IMR-90 (cell line): Measurements from ENCODE around the gene ARSD. TPM values are rescaled to one million over a fixed set of nuclear protein-coding genes. Genes with fewer than 3 reads are reported as not detected.
"Not testable (repeated sequence)": the region's sequence is repeated elsewhere in the genome, so short reads cannot be mapped to it uniquely, and the experiment has no call there.

ENCODE experiments used
- ATAC-seq: fragments of 200-7000 bp; cut with Tn5 transposase; 2 replicates; pipeline ENCODE4 v1.9.1; 2020; ENCODE audit warnings: low read depth, mild to moderate bottlenecking, moderate library complexity
- BruUV-seq: library from RNA; stranded (reverse); fragments of 400-500 nt; replicated peaks from 2 replicates; lab custom pipeline; 2021; lab: Mats Ljungman, UMichigan
- CTCF ChIA-PET: fragments of 300-600 bp; formaldehyde crosslinking; extraction: SDS; loops from one replicate; lab custom pipeline; 2021; ENCODE audit warnings: antibody characterized with exemption; lab: Yijun Ruan, JAX
- POLR2A ChIA-PET: fragments of 300-600 bp; sonication (Branson Sonifier 250); formaldehyde crosslinking; loops from one replicate; lab custom pipeline; 2022; ENCODE audit warnings: antibody characterized with exemption; ENCODE audit not compliant: unreplicated experiment; lab: Charles Lee
- DNase-seq: peaks from one replicate; pipeline ENCODE4 v3.0.0; 2013
- H2AFZ ChIP-seq: replicated peaks from 2 replicates; pipeline ENCODE3; 2013; ENCODE audit warnings: low read length, mild to moderate bottlenecking; ENCODE audit not compliant: poor library complexity
- H2AK5ac ChIP-seq: 2 replicates; pipeline ENCODE4 v1.6.1; 2013; ENCODE audit warnings: low read depth, low read length, inconsistent platforms
- H2AK9ac ChIP-seq: replicated peaks from 2 replicates; pipeline ENCODE3; 2013; ENCODE audit warnings: mild to moderate bottlenecking, low read depth, low read length, moderate library complexity; ENCODE audit not compliant: poor library complexity
- H2BK120ac ChIP-seq: 2 replicates; pipeline ENCODE4 v1.6.1; 2013; ENCODE audit warnings: low read depth, low read length, inconsistent platforms
- H2BK15ac ChIP-seq: 3 replicates; pipeline ENCODE4 v1.6.1; 2013; ENCODE audit warnings: low read depth, low read length, inconsistent platforms
- H2BK20ac ChIP-seq: 2 replicates; pipeline ENCODE4 v1.6.1; 2013; ENCODE audit warnings: low read depth, mild to moderate bottlenecking, inconsistent platforms, low read length, moderate library complexity
- H2BK5ac ChIP-seq: 2 replicates; pipeline ENCODE4 v1.6.1; 2013; ENCODE audit warnings: mild to moderate bottlenecking, low read depth, low read length, inconsistent platforms; ENCODE audit not compliant: poor library complexity, severe bottlenecking
- H3K14ac ChIP-seq: replicated peaks from 2 replicates; pipeline ENCODE4 v1.6.1; 2013; ENCODE audit warnings: low read depth, low read length, inconsistent platforms
- H3K18ac ChIP-seq: 2 replicates; pipeline ENCODE4 v1.6.1; 2013; ENCODE audit warnings: low read depth, low read length, control low read depth
- H3K23ac ChIP-seq: 2 replicates; pipeline ENCODE4 v1.6.1; 2013; ENCODE audit warnings: low read depth, low read length, inconsistent platforms
- H3K27ac ChIP-seq: 2 replicates; pipeline ENCODE4 v1.5.1; 2013; ENCODE audit warnings: mild to moderate bottlenecking, control low read depth, low read length; ENCODE audit not compliant: insufficient read depth
- H3K27me3 ChIP-seq: 2 replicates; pipeline ENCODE4 v1.6.1; 2013; ENCODE audit warnings: low read length; ENCODE audit not compliant: control insufficient read depth, insufficient read depth
- H3K36me3 ChIP-seq: 2 replicates; pipeline ENCODE4 v1.6.1; 2013; ENCODE audit warnings: low read length, mixed read lengths; ENCODE audit not compliant: control insufficient read depth, insufficient read depth
- H3K4ac ChIP-seq: 2 replicates; pipeline ENCODE4 v1.6.1; 2013; ENCODE audit warnings: low read depth, low read length, inconsistent platforms
- H3K4me1 ChIP-seq: 2 replicates; pipeline ENCODE4 v1.6.1; 2013; ENCODE audit warnings: low read length, mixed read lengths; ENCODE audit not compliant: control insufficient read depth, insufficient read depth
- H3K4me2 ChIP-seq: 2 replicates; pipeline ENCODE4 v1.6.1; 2013; ENCODE audit warnings: low read depth, mild to moderate bottlenecking, control low read depth, low read length, moderate library complexity
- H3K4me3 ChIP-seq: 2 replicates; pipeline ENCODE4 v1.5.1; 2013; ENCODE audit warnings: low read depth, mild to moderate bottlenecking, control low read depth, low read length, moderate library complexity; ENCODE audit not compliant: insufficient read depth
- H3K56ac ChIP-seq: 2 replicates; pipeline ENCODE4 v1.6.1; 2013; ENCODE audit warnings: low read length, inconsistent platforms; ENCODE audit not compliant: insufficient read depth; ENCODE audit errors: extremely low read depth
- H3K79me1 ChIP-seq, 2 experiments: 2 replicates each; pipeline ENCODE4 v1.6.1; 2013; ENCODE audit warnings: low read length in 2 of 2, inconsistent platforms in 1 of 2, low read depth in 1 of 2
- H3K9ac ChIP-seq: 2 replicates; pipeline ENCODE4 v1.6.1; 2013; ENCODE audit warnings: low read depth, low read length, control low read depth
- H3K9me1 ChIP-seq: 2 replicates; pipeline ENCODE4 v1.6.1; 2013; ENCODE audit warnings: low read length, inconsistent platforms; ENCODE audit not compliant: insufficient read depth
- H3K9me3 ChIP-seq: 2 replicates; pipeline ENCODE4 v1.6.1; 2013; ENCODE audit warnings: low read length; ENCODE audit not compliant: control insufficient read depth, insufficient read depth
- H4K20me1 ChIP-seq: 2 replicates; pipeline ENCODE4 v1.6.1; 2013; ENCODE audit warnings: low read length, inconsistent platforms; ENCODE audit not compliant: insufficient read depth
- H4K5ac ChIP-seq: 2 replicates; pipeline ENCODE4 v1.6.1; 2013; ENCODE audit warnings: mild to moderate bottlenecking, low read depth, low read length, control low read depth
- H4K8ac ChIP-seq, 2 experiments: 2 replicates each; pipeline ENCODE4 v1.6.1; 2013; ENCODE audit warnings: low read depth in 2 of 2, low read length in 2 of 2, control low read depth in 1 of 2, inconsistent platforms in 1 of 2
- H4K91ac ChIP-seq: 2 replicates; pipeline ENCODE4 v1.6.1; 2013; ENCODE audit warnings: low read depth, low read length, inconsistent platforms; ENCODE audit not compliant: insufficient read depth
- POLR2A ChIP-seq: IDR thresholded peaks from 2 replicates; pipeline ENCODE4 v1.6.1; 2012; ENCODE audit warnings: mild to moderate bottlenecking, low read depth, low read length
- WGBS, 2 experiments: methylation state at CpG; one replicate each; pipeline versions ENCODE4 v1.1.5 to v1.1.7; 2013; ENCODE audit warnings: missing lambda C conversion rate in 2 of 2; ENCODE audit not compliant: insufficient read length in 1 of 2; ENCODE audit errors: extremely low coverage in 2 of 2; 5-methylcytosine and 5-hydroxymethylcytosine counted together
- dilution Hi-C: fragments of 300-500 bp; cut with HindIII; formaldehyde crosslinking; loops from one replicate; pipeline ENCODE4 v1.14.3; 2018; ENCODE audit warnings: low sequenced_read_pairs; ENCODE audit not compliant: unreplicated experiment
- in situ Hi-C: fragments of 300-500 bp; cut with MboI; formaldehyde crosslinking; loops from 3 replicates; pipeline ENCODE4 v1.14.3; 2019; ENCODE audit warnings: low sequenced_read_pairs, inconsistent platforms, mixed read lengths
- intact Hi-C: fragments of 100-400 bp; cut with micrococcal nuclease; formaldehyde crosslinking; loops from 2 replicates; pipeline ENCODE4 v1.10.0; 2022
- polyA plus RNA-seq, 3 experiments: library from polyadenylated mRNA; depleted of rRNA; stranded (reverse); fragments of >200 nt; gene quantifications; 2 replicates each; pipeline ENCODE4 v1.2.3, GENCODE V29; 2012; ENCODE audit warnings: low replicate concordance in 1 of 3
- total RNA-seq: library from RNA; depleted of rRNA; stranded (reverse); fragments of >200 nt; gene quantifications from 2 replicates; pipeline ENCODE4 v1.2.3, GENCODE V29; 2012
- TF ChIP-seq, protein P1 (sequence below): fragments of 150-350 bp; IDR thresholded peaks from 2 replicates; pipeline ENCODE4 v1.6.1; 2017; ENCODE audit warnings: mild to moderate bottlenecking, antibody characterized with exemption, low read length, low read depth

ARSD gene
- total and polyA plus RNA-seq, 2 of the 4 experiments (the other 2 are of a cell fraction): 5.1 to 6.3 TPM

DNA sequence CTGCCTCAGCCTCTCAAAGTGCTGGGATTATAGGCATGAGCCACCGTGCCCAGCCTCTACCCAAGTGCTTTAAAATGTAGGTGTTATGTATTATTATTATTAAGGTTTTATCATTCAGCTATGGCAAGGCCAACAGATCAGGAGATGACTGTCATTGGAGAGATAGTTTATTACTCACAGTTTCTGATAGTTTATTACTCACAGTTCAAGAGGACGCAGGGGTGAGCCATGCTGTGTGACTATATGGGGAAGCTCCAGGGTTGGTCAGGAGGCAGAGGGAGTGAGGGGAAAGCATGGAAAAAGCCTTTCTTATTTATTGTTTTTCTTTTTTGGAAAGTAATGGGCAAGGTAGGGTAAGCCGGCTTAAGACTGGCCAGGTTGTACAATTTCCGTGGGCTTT lies 25.4 kb upstream of the ARSD start:
- Histone ChIP-seq H2BK5ac (no peak overlapping the region), H2AK5ac (no peak overlapping the region), H2BK20ac (no peak overlapping the region), H2BK120ac (no peak overlapping the region), H3K4me2 (no peak overlapping the region), H2BK15ac (no peak overlapping the region), H3K9me1 (no peaks in the 10 kb centered on the region), H3K36me3 (no peaks in the 10 kb centered on the region), H3K14ac (no peak overlapping the region), H3K9me3 (no peaks in the 10 kb centered on the region; the same call in 1 of the 2 replicates), H3K27ac (no peak overlapping the region), H4K91ac (no peak overlapping the region), H4K5ac (no peak overlapping the region), H3K4me3 (no peak overlapping the region), H3K56ac (no peak overlapping the region), H3K4me1 (no peaks in the 10 kb centered on the region), H3K9ac (no peak overlapping the region), H3K23ac (no peak overlapping the region), H3K79me1 (no peaks in the 10 kb centered on the region), H2AK9ac (no peak overlapping the region), H4K8ac (no peak overlapping the region), H3K4ac (no peak overlapping the region), H2AFZ (no peak overlapping the region), H4K20me1 (no peaks in the 10 kb centered on the region), H3K18ac (no peak overlapping the region), H3K27me3 (no peaks in the 10 kb centered on the region)
- in situ Hi-C loops (no loop called here), intact Hi-C loops (no loop called here), dilution Hi-C loops (no loop called here)
- POLR2A ChIA-PET: no interaction called here
- WGBS, 2 experiments: no CpG with 5 or more reads among the region's 4 CpGs
- BruUV-seq: no TSS peak
- DNase-seq (no peak), ATAC-seq (no peak)
- TF ChIP-seq, protein P1, sequence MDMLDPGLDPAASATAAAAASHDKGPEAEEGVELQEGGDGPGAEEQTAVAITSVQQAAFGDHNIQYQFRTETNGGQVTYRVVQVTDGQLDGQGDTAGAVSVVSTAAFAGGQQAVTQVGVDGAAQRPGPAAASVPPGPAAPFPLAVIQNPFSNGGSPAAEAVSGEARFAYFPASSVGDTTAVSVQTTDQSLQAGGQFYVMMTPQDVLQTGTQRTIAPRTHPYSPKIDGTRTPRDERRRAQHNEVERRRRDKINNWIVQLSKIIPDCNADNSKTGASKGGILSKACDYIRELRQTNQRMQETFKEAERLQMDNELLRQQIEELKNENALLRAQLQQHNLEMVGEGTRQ: no peak
- no peak for TF ChIP-seq POLR2A
- CTCF ChIA-PET: no interaction called here

DNA sequence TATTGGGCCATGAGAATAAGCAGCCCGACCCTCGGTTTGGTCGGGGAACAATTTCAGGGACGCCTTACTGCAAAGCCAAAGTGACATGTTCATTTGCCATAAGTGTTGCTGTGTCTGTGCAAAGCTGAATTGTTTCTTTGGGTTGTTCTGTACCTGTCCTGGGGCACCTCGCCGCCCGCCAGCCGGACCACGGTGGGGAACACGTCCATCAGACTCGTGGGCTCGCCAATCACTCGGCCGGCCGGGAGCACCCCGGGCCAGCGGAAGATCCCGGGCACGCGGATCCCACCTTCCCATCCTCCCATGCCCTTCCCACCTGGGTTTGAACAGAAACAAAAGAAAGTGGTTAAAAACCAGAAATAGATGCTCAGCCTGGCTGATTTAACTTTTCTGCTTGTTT lies 8.8 kb upstream of the ARSD start:
- not testable (repeated sequence) for H3K56ac ChIP-seq

More for the DNA sequence above, 8.8 kb upstream of the ARSD start:
- H3K23ac ChIP-seq, H3K4ac ChIP-seq, intact Hi-C loops, dilution Hi-C loops, H2BK120ac ChIP-seq, H4K8ac ChIP-seq, H2AK9ac ChIP-seq, H2BK5ac ChIP-seq, H3K9me1 ChIP-seq, H2BK20ac ChIP-seq, in situ Hi-C loops, H3K36me3 ChIP-seq, H3K4me1 ChIP-seq, ATAC-seq, H2AFZ ChIP-seq, POLR2A ChIA-PET, CTCF ChIA-PET, H3K9ac ChIP-seq, H3K27me3 ChIP-seq, H4K91ac ChIP-seq, H2AK5ac ChIP-seq, H3K18ac ChIP-seq, BruUV-seq, H3K27ac ChIP-seq, H4K5ac ChIP-seq, DNase-seq, H3K79me1 ChIP-seq, H3K4me3 ChIP-seq, H4K20me1 ChIP-seq, H3K9me3 ChIP-seq, H3K4me2 ChIP-seq, H3K14ac ChIP-seq, H2BK15ac ChIP-seq: not testable (repeated sequence)
- WGBS, 2 experiments: 87% methylated on average over 9 of the region's 20 CpGs; no CpG with 5 or more reads in 1 of the 2 experiments
